ENCODE measurements around the gene SYT9. TPM values are rescaled to one million over a fixed set of nuclear protein-coding genes. Genes with fewer than 3 reads are reported as not detected.

The SYT9 gene
- polyA plus RNA-seq, 2 of the 4 experiments (the other 2 are of a cell fraction): 0.10 TPM; not detected in 1

DNA sequence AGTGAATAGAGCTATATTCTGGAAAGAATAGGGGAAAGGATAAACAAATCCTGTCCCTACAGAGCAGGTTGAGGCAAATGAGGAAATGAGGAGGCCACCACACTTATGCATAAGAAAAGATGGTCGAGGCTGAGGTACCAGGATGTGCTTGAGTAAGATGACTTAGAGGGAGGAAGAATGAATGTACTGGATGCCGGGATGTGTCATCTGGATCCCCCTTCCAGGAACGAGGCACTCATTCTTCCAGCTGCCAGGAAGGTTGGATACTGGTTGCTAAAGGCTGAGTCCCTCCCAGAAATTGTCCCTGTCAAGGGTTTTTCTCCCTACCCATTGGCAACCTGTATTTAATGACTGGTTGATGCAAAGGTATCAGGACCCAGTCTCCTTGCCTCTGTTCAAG, 31.1 kb upstream of the SYT9 start:
- H3K27ac ChIP-seq: no peak overlapping the region
- no peak for DNase-seq (ENCODE audit: low read depth in 1 of 2, low spot score in 1 of 2)
- no peak for FAIRE-seq
- no peaks in the 10 kb centered on the region for H3K4me1 ChIP-seq
- no peak for ATAC-seq
- 0% methylated on average over 3 of the region's 3 CpGs for WGBS (ENCODE audit: missing lambda C conversion rate)
- TF ChIP-seq RCOR1 (IDR thresholded peaks at IDR 0.05; ENCODE audit: low read depth, low read length) (no peak), RFX5 (IDR thresholded peaks at IDR 0.05) (no peak), USF2 (IDR thresholded peaks at IDR 0.05) (no peak), EHF (CRISPR knock-in tag; IDR thresholded peaks at IDR 0.05) (no peak), FOSB (CRISPR knock-in tag; IDR thresholded peaks at IDR 0.05) (no peak), RAD21 (conservative IDR thresholded peaks at IDR 0.05 in 1 of 2, IDR thresholded peaks at IDR 0.05 in 1 of 2) (no peak), CBX2 (IDR thresholded peaks at IDR 0.05; ENCODE audit: borderline replicate concordance, low read depth) (no peak)
- no peaks in the 10 kb centered on the region for H3K9me3 ChIP-seq
- ChIA-PET CTCF (no interaction called here), POLR2A (no interaction called here)
- H3K4me2 ChIP-seq: no peak overlapping the region
- H3K4me3 ChIP-seq: no peak overlapping the region

GRCh38 chr11:7222619-7223018, 29.1 kb upstream of the SYT9 start:
- CTCF ChIA-PET: no interaction called here
- POLR2A ChIA-PET: no interaction called here
- H3K4me3 ChIP-seq: no peak overlapping the region
- WGBS (ENCODE audit: missing lambda C conversion rate): 9% methylated on average over 4 of the region's 4 CpGs
- ATAC-seq (no peak), FAIRE-seq (no peak), DNase-seq (ENCODE audit: low read depth in 1 of 2, low spot score in 1 of 2) (no peak)
- no peaks in the 10 kb centered on the region for H3K9me3 ChIP-seq
- no peaks in the 10 kb centered on the region for H3K4me1 ChIP-seq
- no peak overlapping the region for H3K27ac ChIP-seq
- TF ChIP-seq CHD4 (IDR thresholded peaks at IDR 0.05; ENCODE audit: borderline replicate concordance) (no peak), ZSCAN20 (CRISPR knock-in tag; IDR thresholded peaks at IDR 0.05) (no peak), SMC3 (IDR thresholded peaks at IDR 0.05) (no peak), NPAS2 (CRISPR knock-in tag; IDR thresholded peaks at IDR 0.05; ENCODE audit: borderline replicate concordance) (no peak), FOSB (CRISPR knock-in tag; IDR thresholded peaks at IDR 0.05) (no peak), RNF2 (IDR thresholded peaks at IDR 0.05; ENCODE audit: borderline replicate concordance, low read depth) (no peak), NR3C1 (IDR thresholded peaks at IDR 0.05) (no peak), ELK1 (IDR thresholded peaks at IDR 0.05; ENCODE audit: low read depth, low read length) (no peak)
- no peak overlapping the region for H3K4me2 ChIP-seq

GRCh38 chr11:7239877-7240276, 11.8 kb upstream of the SYT9 start:
- no peak for DNase-seq (ENCODE audit: low read depth in 1 of 2, low spot score in 1 of 2)
- ChIA-PET CTCF (no interaction called here), POLR2A (no interaction called here)
- no peak for ATAC-seq
- 8% methylated on average over 5 of the region's 5 CpGs for WGBS (ENCODE audit: missing lambda C conversion rate)
- Histone ChIP-seq H3K27ac (no peak overlapping the region), H3K9me3 (no peaks in the 10 kb centered on the region), H3K4me2 (no peak overlapping the region), H3K4me1 (no peaks in the 10 kb centered on the region), H3K4me3 (no peak overlapping the region)
- FAIRE-seq: no peak
- TF ChIP-seq RAD21 (conservative IDR thresholded peaks at IDR 0.05 in 1 of 2, IDR thresholded peaks at IDR 0.05 in 1 of 2) (no peak), POLR2A (IDR thresholded peaks at IDR 0.05; ENCODE audit: low read length) (no peak), ESRRA (IDR thresholded peaks at IDR 0.05; ENCODE audit: borderline replicate concordance, low read length) (no peak)

- H3K4me1 ChIP-seq: peaks cover 15% of the 10 kb centered on the region; the same call in 2 of the 3 replicates
- TF ChIP-seq PBX3 (IDR thresholded peaks at IDR 0.05): no peak
- H3K9me3 ChIP-seq: no peaks in the 10 kb centered on the region
- no peak for DNase-seq (ENCODE audit: low read depth in 1 of 2, low spot score in 1 of 2)
- no peak overlapping the region for H3K27ac ChIP-seq
- CTCF ChIA-PET: no interaction called here
- FAIRE-seq: no peak
- 52% methylated on average over 3 of the region's 3 CpGs for WGBS (ENCODE audit: missing lambda C conversion rate)
- H3K4me2 ChIP-seq: no peak overlapping the region; the same call in 2 of the 3 replicates
- POLR2A ChIA-PET: no interaction called here
- ATAC-seq: no peak
- no peak overlapping the region for H3K4me3 ChIP-seq
These were observed 6.4 kb upstream of the SYT9 start for GRCh38 chr11:7245341-7245740.

Measured in A549 (cell line).